NCI-H1436 treated with DMSO at 0.1 percent for 48 hours (cell line): ENCODE results near the gene PUS3.
"Not testable (repeated sequence)": the region's sequence is repeated elsewhere in the genome, so short reads cannot be mapped to it uniquely, and the experiment has no call there.

Experiments used
- DNase-seq: peaks from one replicate; lab custom pipeline; 2025; lab: John Stamatoyannopoulos, UW

PUS3 gene

GRCh38 chr11:125921042-125921441, 18.0 kb upstream of the PUS3 start:
- DNase-seq: no peak

- DNase-seq: no peak
Measured at GRCh38 chr11:125918140-125918840, 15.3 kb upstream of the PUS3 start.

- no peak for DNase-seq
Measured at GRCh38 chr11:125916683-125917347, 13.8 kb upstream of the PUS3 start.

- DNase-seq: not testable (repeated sequence)
Measured at GRCh38 chr11:125914601-125915000, 11.6 kb upstream of the PUS3 start.

- no peak for DNase-seq
Measured at GRCh38 chr11:125910226-125910849, 7.3 kb upstream of the PUS3 start.

- no peak for DNase-seq
Measured at GRCh38 chr11:125904678-125905077, 1.7 kb upstream of the PUS3 start.

- no peak for DNase-seq
Measured at GRCh38 chr11:125903711-125904659, 979 bp upstream of the PUS3 start, which contains the start of gene DDX25. TSS of gene DDX25 (plus strand) at chr11:125904508. CDS start at chr11:125904518, 10 bp downstream.

- no peak for DNase-seq
Measured at GRCh38 chr11:125902277-125902926, 604 bp downstream of the PUS3 start.

- DNase-seq: no peak
Measured at GRCh38 chr11:125901872-125902271, 1.1 kb downstream of the PUS3 start.

GRCh38 chr11:125892994-125893393, 10.0 kb downstream of the PUS3 start:
- no peak for DNase-seq

GRCh38 chr11:125892071-125892470, 10.9 kb downstream of the PUS3 start:
- no peak for DNase-seq

GRCh38 chr11:125890447-125891100, 12.4 kb downstream of the PUS3 start:
- no peak for DNase-seq

- peak; percentile 59 for DNase-seq
Measured at GRCh38 chr11:125887373-125888324, 15.4 kb downstream of the PUS3 start, which contains the start of gene HYLS1. TSS of gene HYLS1 (plus strand) at chr11:125887668. CDS start at chr11:125899369, 11,701 bp downstream.

- no peak for DNase-seq
Measured at GRCh38 chr11:125886997-125887372, 16.0 kb downstream of the PUS3 start.

- DNase-seq: no peak
Measured at GRCh38 chr11:125883375-125883774, 19.6 kb downstream of the PUS3 start.

GRCh38 chr11:125881291-125881690, 21.7 kb downstream of the PUS3 start:
- DNase-seq: no peak

- DNase-seq: no peak
Measured at GRCh38 chr11:125874556-125875124, 28.4 kb downstream of the PUS3 start.

GRCh38 chr11:125873881-125874555, 29.0 kb downstream of the PUS3 start:
- no peak for DNase-seq

- DNase-seq: no peak
Measured at GRCh38 chr11:125872138-125872491, 30.9 kb downstream of the PUS3 start.
